NCI-H2029 (cell line): ENCODE measurements around the gene ESAM.
"Not testable (repeated sequence)": the region's sequence is repeated elsewhere in the genome, so short reads cannot be mapped to it uniquely, and the experiment has no call there.

Experiments used
- DNase-seq: peaks from one replicate; lab custom pipeline; 2025; lab: John Stamatoyannopoulos, UW

The ESAM gene

GRCh38 chr11:124776865-124777645, 15.0 kb upstream of the ESAM start:
- no peak for DNase-seq

GRCh38 chr11:124770959-124771358, 8.9 kb upstream of the ESAM start:
- not testable (repeated sequence) for DNase-seq

GRCh38 chr11:124769806-124770774, 8.0 kb upstream of the ESAM start:
- DNase-seq: no peak

DNA sequence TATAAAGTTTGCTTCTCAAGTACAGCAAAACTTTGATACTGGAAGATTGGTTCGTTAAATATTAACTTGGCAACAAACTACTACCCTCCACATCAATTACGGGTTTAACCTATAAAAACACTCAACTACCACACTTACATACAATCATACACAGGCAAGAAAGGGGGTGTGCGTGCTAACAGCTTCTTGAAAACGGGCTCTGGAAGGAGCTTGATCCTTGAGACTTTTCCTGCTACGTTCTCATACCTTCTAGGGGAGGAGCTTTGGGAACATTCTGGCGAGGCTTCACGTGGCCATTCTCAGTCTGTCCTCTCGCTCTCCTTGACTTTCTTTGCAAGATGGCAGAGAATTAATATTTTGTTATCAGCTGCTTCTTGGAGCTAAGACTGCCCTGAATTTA, 6.8 kb upstream of the ESAM start:
- DNase-seq: no peak

DNA sequence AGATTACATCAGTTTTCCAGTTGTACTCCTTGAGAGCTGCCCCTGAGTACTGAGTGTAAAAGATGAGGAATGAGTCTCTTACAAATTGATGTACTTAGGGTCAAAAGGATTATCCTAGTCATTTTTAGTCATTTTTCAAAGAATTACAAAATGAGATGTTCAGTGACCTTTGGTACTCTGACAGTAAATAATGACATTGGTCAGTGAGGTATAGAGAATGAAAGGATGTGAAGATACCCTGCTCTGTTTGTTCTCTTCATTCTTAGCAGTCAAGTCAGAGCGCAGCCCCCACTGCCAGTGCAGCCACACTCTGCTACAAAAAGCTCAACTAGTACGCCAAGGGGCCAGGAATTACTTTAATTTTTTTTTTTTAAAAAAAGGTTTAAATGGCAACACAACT, 4.1 kb upstream of the ESAM start:
- no peak for DNase-seq

DNA sequence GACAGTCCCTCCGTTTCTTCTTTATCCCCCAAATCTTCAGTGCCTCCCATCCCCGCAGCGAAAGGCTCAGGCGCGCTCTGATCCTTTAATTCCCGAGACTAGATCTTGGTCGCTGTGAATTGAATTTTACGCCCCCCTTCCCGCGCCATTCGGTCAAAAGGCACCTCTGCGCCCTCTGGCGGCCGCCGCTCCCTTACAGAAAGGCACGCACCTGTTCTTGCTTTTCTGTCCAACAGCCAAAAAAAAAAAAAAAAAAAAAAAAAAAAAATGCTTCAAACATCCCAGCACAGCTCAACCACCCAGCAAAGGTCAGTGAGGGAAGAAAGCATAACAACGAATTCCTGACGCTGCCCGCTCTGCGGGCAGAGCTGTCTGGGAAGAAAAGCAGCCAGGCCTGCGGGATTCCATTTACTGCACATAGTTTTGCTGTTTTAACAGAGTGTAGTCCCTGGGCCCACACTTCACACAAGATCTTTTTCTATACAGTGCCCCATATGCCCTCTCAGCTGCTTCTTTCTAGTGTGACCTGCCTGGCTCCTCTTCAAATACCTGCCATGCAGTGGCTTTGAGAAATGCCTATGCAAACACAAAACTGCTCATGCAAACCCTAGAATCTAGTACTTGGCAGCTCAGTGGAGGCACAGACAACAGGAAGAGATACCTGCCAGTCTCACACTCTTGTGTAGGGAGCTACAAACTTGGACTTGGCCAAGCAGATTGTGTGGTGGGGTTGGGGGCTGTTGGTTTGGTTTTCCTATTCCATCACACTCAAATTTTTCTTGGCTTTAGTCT, 1.3 kb upstream of the ESAM start:
- DNase-seq: peak; percentile 58

DNA sequence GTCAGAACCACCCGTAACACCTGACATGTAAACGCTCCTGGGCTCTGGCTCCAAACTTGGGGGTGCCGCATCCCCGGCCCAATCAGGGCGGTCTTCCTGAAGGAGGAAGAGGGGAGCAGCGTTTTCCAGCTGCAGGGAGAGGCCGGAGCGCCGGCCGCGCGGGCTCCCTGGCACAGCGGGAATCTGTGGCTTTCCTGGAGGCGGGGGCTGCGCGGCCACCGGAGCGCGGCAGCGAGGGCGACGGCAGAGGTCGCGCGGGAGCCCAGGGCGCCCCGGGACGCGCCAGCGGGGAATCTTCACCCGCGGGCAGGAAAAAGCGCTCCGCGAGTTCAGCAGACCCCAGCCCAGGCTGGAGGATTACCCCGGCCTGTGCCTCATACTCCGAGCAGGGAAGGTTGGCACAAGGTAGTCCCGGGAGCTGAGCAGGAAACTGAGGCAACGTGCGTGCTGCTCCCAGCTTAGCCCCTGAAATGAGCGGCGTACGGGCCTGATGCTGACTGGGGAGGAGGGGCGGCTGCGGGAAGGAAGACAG, 600 bp upstream of the ESAM start:
- no peak for DNase-seq

DNA sequence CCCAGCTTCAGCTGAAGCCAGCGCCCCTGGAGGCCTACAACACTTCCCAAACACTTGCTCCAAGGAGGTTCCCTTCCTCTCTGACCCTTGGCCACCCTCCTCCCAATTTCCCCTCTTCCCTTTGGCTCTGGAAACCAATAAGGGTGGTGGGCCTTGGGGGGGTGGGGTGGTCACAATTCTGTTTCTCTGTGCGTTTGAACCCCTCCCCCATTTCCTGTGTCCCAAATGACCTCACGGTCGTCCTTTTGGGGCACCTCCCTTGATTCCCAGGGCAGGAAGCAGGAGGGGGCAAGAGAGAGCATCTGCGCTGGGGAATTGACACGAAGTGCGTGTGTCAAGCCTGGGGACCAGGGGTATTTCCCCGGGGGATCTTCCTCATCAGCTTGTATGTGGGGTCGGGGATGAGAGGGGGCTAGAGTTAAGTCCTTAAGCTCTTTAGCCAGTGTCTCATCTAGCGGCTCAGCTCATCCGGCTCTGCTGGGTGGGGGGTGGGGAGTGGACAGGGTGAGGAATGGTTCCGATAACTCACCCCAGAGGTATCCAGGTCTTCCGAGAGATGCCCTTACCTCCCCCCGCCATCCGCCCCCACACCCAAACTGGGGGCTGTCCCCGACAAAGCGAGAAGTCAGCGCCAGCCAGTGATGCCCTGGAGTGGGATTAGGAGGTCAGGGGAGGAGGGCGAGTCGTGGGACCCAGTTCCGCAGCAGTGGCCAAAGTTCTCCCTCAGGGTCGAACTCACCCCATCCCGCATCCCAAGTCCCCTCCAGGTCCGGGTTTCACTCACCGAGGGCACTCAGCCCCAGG, 587 bp downstream of the ESAM start:
- DNase-seq: no peak

GRCh38 chr11:124760806-124761205, 1.3 kb downstream of the ESAM start:
- DNase-seq: no peak

DNA sequence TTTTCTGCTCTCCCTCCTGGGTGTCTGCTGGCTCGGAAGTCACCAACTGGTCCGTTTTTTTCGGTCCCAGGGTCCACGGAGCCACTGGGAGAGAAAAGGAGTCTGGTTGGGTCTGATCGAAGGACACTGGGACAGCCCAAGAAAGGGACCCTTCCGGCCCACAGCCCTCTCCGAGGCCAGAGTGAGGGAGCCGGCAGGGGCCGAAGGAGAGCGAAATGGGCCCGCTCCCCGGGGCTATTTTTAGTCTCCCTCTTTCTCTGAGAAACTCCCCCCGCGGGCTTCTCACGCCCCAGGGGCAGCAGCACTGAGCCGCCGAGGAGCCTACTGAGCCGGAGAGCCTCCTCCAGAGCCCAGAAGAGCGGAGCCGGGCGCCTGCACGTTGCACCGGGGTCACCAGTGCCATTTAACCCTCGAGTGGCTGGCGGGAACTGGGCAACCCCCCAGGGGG, 1.9 kb downstream of the ESAM start:
- no peak for DNase-seq

- no peak for DNase-seq
Observed at GRCh38 chr11:124759266-124760204, 2.6 kb downstream of the ESAM start.

- no peak for DNase-seq
Observed at GRCh38 chr11:124758355-124759265, 3.5 kb downstream of the ESAM start.

- no peak for DNase-seq
Observed at GRCh38 chr11:124757320-124757719, 4.8 kb downstream of the ESAM start.

- no peak for DNase-seq
Observed at GRCh38 chr11:124756753-124757227, 5.3 kb downstream of the ESAM start.

DNA sequence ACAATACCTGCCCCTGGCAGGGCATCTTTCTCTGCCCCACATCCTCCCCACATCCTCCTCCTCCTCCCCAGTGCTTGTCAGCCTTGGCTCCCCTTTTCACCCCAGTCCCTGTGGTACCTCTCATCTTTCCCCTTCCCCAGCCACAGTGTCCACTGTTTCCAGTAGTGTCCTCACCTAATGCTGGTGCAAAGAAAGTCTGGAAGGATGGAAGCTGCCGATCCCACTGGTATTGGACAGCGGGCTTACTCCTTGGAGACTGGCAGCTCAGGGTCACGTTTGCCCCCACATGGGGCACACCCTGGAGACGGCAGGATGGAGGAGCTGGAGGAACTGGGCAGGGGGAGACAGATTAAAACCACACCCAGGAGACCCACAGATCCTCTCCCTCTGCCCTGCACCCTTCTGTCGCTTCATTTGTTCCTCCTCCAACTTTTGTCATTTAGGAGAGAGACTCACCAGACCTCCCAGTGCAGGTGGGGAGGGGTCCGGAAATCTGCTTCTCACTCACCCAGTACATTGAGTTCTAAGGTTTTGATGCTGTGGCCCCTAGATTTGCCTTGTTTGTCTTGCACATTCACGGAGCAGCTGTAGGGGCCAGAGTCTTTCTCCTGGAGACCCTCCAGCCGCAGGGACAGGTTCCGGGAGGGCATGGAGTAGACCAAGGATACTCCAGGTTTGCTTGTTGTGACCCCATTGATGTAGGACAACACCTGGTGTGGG, 5.9 kb downstream of the ESAM start:
- no peak for DNase-seq

DNA sequence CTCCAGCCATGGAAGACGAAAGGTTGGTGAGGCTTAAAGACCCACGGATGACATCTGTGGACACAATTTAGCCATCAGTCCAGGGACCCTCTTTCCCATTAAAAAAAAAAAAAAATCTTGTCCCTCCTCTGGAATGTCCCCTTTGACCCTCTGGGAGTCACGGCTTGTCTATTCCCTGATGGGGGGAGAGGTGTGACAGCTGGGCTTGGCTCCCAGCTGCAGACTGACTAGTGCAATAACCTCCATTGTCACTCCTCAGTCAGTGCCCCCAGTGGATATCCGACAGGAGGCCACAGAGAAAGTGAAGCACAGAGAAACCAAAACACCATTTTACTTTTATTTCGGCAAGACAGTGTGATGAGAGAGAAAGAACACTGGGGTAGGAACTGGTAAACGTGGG, 7.4 kb downstream of the ESAM start:
- DNase-seq: no peak

DNA sequence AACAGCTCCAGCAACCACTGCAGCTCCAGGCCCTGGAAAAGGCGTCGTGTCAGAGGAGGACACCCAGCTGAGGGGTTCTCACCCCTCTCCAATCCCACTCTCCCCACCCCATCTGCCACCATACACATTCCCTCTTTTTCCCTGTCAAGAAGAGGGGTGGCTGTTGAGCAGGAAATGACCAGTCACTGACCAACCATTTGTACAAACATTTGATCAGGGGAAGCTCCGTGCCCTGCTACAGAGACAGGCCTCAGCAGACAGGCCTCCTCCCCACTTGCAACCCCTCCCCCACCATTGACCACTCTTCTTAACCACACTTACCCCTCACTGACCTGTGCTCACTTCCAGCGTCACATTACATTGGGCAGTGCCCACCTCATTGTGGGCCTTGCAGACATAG, 7.8 kb downstream of the ESAM start:
- no peak for DNase-seq

DNA sequence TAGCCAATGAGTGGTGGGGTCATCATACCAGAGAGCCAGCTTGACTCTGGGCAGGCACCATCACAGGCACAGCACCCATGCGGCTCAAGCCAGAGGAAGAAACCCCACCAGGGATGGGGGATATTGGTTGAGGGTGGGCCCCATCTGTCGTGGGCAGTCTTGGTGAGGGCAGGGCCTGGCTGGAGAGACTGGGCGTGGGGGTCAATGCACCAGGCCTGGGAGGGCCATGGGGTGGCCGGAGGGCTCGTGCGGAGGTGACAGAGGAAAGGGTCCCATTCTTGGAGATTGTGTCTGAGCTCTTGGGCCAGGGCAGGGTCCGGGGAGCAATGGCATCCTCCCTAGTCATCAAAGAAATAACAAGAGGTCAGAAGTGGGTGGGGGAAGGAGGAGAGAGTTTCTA, 8.5 kb downstream of the ESAM start:
- DNase-seq: no peak
